ENCODE data around the gene IRF5.
"Not testable (repeated sequence)": the region's sequence is repeated elsewhere in the genome, so short reads cannot be mapped to it uniquely, and the experiment has no call there.

Gene IRF5

GRCh38 chr7:128940494-128941322, 3.0 kb downstream of the IRF5 start:
- ATAC-seq (peak; percentile 48), DNase-seq (peak; percentile 40)

GRCh38 chr7:128941323-128941890, 3.7 kb downstream of the IRF5 start:
- ATAC-seq: no peak
- DNase-seq: no peak

GRCh38 chr7:128941946-128942526, 4.3 kb downstream of the IRF5 start:
- ATAC-seq: no peak
- no peak for DNase-seq

- ATAC-seq, DNase-seq: not testable (repeated sequence)
Measured at GRCh38 chr7:128943251-128943650, 5.5 kb downstream of the IRF5 start.

- ATAC-seq (no peak), DNase-seq (no peak)
Measured at GRCh38 chr7:128944487-128945236, 6.9 kb downstream of the IRF5 start.

- DNase-seq (no peak), ATAC-seq (no peak)
Measured at GRCh38 chr7:128945668-128946366, 8.1 kb downstream of the IRF5 start.

GRCh38 chr7:128946936-128947830, 9.5 kb downstream of the IRF5 start:
- ATAC-seq (no peak), DNase-seq (peak; percentile 27)

- DNase-seq (no peak), ATAC-seq (no peak)
Measured at GRCh38 chr7:128947854-128948253, 10.1 kb downstream of the IRF5 start.

GRCh38 chr7:128948312-128948973, 10.7 kb downstream of the IRF5 start:
- no peak for DNase-seq
- ATAC-seq: peak; percentile 9

GRCh38 chr7:128948976-128949760, 11.4 kb downstream of the IRF5 start:
- ATAC-seq: no peak
- no peak for DNase-seq

GRCh38 chr7:128951296-128951695, 13.6 kb downstream of the IRF5 start:
- ATAC-seq (no peak), DNase-seq (no peak)

GRCh38 chr7:128954150-128954549, 16.4 kb downstream of the IRF5 start:
- DNase-seq (no peak), ATAC-seq (no peak)

GRCh38 chr7:128954830-128955802, 17.4 kb downstream of the IRF5 start:
- DNase-seq (no peak), ATAC-seq (no peak)

- ATAC-seq (no peak), DNase-seq (no peak)
Measured at GRCh38 chr7:128955981-128956380, 18.3 kb downstream of the IRF5 start.

GRCh38 chr7:128959296-128959695, 21.6 kb downstream of the IRF5 start:
- ATAC-seq: no peak
- DNase-seq: no peak

GRCh38 chr7:128961030-128961659, 23.4 kb downstream of the IRF5 start:
- ATAC-seq (no peak), DNase-seq (no peak)

- ATAC-seq: no peak
- no peak for DNase-seq
Measured at GRCh38 chr7:128962899-128963298, 25.2 kb downstream of the IRF5 start.

GRCh38 chr7:128963327-128963757, 25.6 kb downstream of the IRF5 start:
- ATAC-seq (peak; percentile 96), DNase-seq (peak; percentile 43)
